Left ventricle myocardium inferior (tissue), 1 donor: ENCODE measurements around the gene ZNF469. TPM values are rescaled to one million over a fixed set of nuclear protein-coding genes. Genes with fewer than 3 reads are reported as not detected.

ENCODE experiments used
- DNase-seq: peaks from one replicate; pipeline ENCODE4 v3.0.0-alpha.2; 2020
- H3K27ac ChIP-seq: fragments of 200-600 bp; replicated peaks from 2 replicates; pipeline ENCODE4 v1.8.0; 2021
- H3K27me3 ChIP-seq: fragments of 200-600 bp; 2 replicates; pipeline ENCODE4 v1.8.0; 2021; ENCODE audit warnings: low read depth
- H3K36me3 ChIP-seq: fragments of 200-600 bp; 2 replicates; pipeline ENCODE4 v1.8.0; 2021
- H3K4me1 ChIP-seq: fragments of 200-600 bp; 2 replicates; pipeline ENCODE4 v1.8.0; 2021
- H3K4me3 ChIP-seq: fragments of 200-600 bp; 2 replicates; pipeline ENCODE4 v1.8.0; 2021; ENCODE audit warnings: mild to moderate bottlenecking, moderate library complexity
- H3K9me3 ChIP-seq: fragments of 200-600 bp; replicated peaks from 2 replicates; pipeline ENCODE4 v1.8.0; 2021
- intact Hi-C: fragments of 100-400 bp; cut with micrococcal nuclease; formaldehyde crosslinking; loops from one replicate; pipeline ENCODE4 v1.11.0; 2022
- total RNA-seq: library from RNA; stranded (reverse); fragmentation: NEBNext Ultra II Directional; extraction: Animal tissue kit (Norgen Biotek cat#: 25700); gene quantifications from one replicate; pipeline ENCODE4 v1.2.1, GENCODE V29; 2021
- TF ChIP-seq, protein P1 (sequence below): fragments of 200-600 bp; IDR thresholded peaks from 2 replicates; pipeline ENCODE4 v1.8.0; 2021; ENCODE audit warnings: antibody characterized with exemption, mild to moderate bottlenecking, borderline replicate concordance
- donor health status: DM: no; HTN: yes; CAD: no; lungs with severe emphysema.

Gene ZNF469
- total RNA-seq, 1 donor from 2014 or later, result 0.74 TPM

DNA sequence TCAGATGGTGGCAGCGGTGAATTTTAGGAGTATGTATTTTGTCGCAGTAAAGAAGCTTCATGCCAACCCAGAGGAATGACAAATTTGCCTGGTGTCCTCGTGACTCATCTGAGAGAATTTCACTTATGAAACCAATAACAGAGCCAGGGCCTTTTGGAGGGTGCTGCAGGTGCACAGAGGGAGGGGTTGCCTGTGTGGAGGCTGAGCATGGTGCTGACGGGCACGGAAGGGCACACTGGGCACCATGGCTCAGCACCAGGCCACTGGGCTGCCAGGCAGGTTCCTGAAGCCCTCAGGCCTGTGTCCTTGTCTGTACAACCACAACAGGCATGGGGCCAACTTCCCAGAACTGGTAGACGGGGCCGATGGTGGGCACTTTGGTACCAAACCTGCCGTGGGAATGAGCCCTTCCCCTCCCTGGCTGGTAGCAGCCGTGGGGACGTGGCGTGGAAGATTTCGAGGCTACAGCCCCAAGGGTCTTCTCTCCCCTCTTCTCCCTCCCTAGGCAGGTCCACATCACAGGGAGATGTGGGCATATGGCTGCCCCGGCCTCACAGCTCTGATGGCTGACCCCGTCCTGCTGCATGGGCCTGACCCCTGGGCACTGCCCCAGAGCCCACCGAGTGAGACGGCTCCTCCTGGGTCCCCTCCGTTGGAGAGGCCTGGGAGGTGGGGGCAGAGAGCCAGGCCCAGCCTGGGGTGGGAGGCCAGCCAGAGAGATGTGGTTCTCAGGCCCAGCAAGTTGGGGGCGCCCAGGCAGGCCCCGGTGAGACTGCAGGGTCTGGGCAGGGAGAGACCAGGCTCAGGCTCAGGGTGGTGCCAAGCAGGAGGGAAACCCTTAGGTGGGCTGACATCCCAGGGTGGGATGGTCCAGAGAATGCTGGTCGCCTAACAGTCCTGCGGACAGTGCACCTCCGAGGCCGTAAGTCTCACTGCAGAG lies 30.2 kb upstream of the ZNF469 start:
- Histone ChIP-seq H3K36me3 (no peaks in the 10 kb centered on the region), H3K4me3 (no peak overlapping the region), H3K9me3 (no peaks in the 10 kb centered on the region), H3K27me3 (peaks cover 21% of the 10 kb centered on the region), H3K4me1 (no peaks in the 10 kb centered on the region), H3K27ac (no peak overlapping the region)
- TF ChIP-seq, protein P1, sequence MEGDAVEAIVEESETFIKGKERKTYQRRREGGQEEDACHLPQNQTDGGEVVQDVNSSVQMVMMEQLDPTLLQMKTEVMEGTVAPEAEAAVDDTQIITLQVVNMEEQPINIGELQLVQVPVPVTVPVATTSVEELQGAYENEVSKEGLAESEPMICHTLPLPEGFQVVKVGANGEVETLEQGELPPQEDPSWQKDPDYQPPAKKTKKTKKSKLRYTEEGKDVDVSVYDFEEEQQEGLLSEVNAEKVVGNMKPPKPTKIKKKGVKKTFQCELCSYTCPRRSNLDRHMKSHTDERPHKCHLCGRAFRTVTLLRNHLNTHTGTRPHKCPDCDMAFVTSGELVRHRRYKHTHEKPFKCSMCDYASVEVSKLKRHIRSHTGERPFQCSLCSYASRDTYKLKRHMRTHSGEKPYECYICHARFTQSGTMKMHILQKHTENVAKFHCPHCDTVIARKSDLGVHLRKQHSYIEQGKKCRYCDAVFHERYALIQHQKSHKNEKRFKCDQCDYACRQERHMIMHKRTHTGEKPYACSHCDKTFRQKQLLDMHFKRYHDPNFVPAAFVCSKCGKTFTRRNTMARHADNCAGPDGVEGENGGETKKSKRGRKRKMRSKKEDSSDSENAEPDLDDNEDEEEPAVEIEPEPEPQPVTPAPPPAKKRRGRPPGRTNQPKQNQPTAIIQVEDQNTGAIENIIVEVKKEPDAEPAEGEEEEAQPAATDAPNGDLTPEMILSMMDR, result no peak
- peak; percentile 6 for DNase-seq
- intact Hi-C loops, result no loop called here

DNA sequence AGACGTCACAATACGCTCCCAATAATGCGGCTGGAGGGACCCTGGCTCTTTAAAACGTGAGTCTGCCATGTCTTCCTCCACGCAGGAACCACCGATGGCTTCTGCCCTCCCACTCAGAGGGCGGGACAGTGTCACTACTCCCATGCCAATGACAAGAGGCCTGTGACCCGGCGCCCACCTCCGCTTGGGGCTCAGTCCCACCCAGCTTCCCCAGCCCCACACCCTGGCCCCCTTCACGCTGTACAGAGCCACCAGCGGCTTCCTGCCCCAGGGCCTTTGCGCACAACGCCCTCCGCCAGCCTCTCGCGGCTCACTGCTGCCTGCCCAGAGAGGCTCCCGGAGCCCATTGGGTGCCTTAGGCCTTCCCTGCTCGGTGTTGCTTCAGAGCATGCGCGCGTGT lies 29.5 kb upstream of the ZNF469 start:
- intact Hi-C loops, result no loop called here
- TF ChIP-seq, protein P1, result no peak
- Histone ChIP-seq H3K27ac (no peak overlapping the region), H3K4me3 (no peak overlapping the region), H3K36me3 (no peaks in the 10 kb centered on the region), H3K4me1 (no peaks in the 10 kb centered on the region), H3K27me3 (peaks cover 28% of the 10 kb centered on the region), H3K9me3 (no peaks in the 10 kb centered on the region)
- DNase-seq, result peak; percentile 5

DNA sequence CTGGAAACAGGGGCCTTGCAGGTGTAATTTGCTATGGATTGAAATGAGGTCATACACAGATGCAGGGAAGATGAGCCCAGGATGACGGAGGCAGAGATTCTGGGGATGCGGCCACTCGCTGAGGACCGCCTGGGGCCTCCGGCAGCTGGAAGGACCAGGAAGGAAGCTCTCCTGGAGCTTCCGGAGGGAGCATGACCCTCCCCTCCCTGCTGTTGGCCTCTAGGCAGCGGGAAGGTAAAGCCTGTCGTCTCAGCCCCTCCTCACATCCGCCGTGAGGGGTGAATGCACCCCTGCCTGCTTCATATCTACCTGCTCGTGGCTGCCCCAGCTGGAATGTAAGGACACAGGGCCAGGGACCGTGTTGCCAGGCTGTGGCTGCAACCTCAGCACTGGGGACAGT lies 29.1 kb upstream of the ZNF469 start:
- H3K36me3 ChIP-seq, result no peaks in the 10 kb centered on the region
- TF ChIP-seq, protein P1, result no peak
- H3K9me3 ChIP-seq, result no peaks in the 10 kb centered on the region
- no peaks in the 10 kb centered on the region for H3K4me1 ChIP-seq
- peak; percentile 1 for DNase-seq
- H3K27me3 ChIP-seq, result peaks cover 30% of the 10 kb centered on the region
- intact Hi-C loops, result no loop called here
- H3K27ac ChIP-seq, result no peak overlapping the region
- no peak overlapping the region for H3K4me3 ChIP-seq

DNA sequence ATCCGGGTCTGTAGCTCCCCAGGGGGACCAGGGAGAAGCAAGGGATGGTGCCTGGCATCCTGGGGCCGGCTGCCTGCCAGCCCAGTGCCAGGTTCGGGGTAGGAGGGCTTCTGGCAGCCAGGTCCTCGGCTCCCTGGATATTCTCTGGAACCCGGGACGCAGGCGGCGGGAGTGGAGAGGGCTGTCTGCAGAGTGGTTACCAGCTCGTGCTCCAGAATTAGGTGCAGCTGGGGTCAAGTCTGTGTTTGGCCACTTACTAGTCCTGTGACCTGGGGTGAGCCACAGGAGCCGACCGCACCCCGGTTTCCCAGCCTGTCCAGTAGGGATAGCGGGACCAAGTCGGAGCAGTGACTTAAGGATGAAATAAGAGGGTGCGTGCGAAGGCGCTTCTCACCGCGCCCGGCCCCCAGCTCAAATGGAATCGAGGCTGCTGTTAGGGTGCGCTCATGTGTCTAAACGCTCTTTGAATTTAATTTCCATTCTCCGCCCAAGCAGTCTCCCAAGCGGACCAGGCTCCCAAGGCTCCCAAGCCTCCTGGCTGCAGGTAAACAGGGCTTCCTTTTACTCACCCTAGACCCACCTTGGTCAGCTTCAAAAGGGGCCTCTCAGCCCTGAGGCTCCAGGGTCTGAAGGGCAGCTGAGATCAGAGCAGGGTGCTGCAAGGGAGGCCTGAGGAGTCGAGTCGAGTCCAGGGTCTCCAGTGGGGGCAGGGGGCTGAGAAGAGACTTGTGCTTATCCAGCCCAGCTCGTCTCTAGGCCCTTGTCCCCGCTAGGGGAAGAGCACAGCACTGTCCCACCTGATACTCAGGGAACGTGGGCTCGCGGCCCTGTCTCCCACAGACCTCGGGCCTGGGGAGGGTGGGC lies 28.3 kb upstream of the ZNF469 start:
- Histone ChIP-seq H3K27ac (no peak overlapping the region), H3K4me3 (no peak overlapping the region), H3K4me1 (no peaks in the 10 kb centered on the region), H3K9me3 (no peaks in the 10 kb centered on the region), H3K27me3 (peaks cover 33% of the 10 kb centered on the region), H3K36me3 (no peaks in the 10 kb centered on the region)
- TF ChIP-seq, protein P1, result no peak
- intact Hi-C loops, result no loop called here
- DNase-seq, result peak; percentile 8

DNA sequence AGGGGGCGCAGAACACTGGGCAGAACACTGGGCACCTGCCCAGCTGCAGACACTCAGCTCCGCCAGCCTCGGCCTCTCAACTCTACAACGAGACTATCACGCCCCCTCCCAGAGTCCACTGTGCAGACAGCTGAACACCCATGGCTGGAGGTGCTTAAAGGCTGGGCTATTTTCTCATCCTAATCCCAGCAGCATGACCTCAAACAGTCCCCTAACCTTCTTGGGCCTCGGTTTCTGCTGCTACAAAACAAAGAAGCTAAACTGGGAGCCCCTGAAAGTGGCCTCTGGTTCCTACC lies 27.7 kb upstream of the ZNF469 start:
- Histone ChIP-seq H3K27ac (no peak overlapping the region), H3K27me3 (peaks cover 33% of the 10 kb centered on the region), H3K4me3 (no peak overlapping the region), H3K36me3 (no peaks in the 10 kb centered on the region), H3K4me1 (no peaks in the 10 kb centered on the region), H3K9me3 (no peaks in the 10 kb centered on the region)
- no peak for DNase-seq
- intact Hi-C loops, result no loop called here
- TF ChIP-seq, protein P1, result no peak
